ENCODE results near the gene ZNF143.
"Not testable (repeated sequence)": the region's sequence is repeated elsewhere in the genome, so short reads cannot be mapped to it uniquely, and the experiment has no call there.

The ZNF143 gene

GRCh38 chr11:9533736-9534473 is 73.1 kb downstream of the ZNF143 start:
- H3K27ac ChIP-seq, result no peak overlapping the region
- no peak for DNase-seq (ENCODE audit: low read depth, low spot score)

GRCh38 chr11:9535189-9535781 is 74.5 kb downstream of the ZNF143 start:
- H3K27ac ChIP-seq, result peak overlapping the region; percentile 56
- peak; percentile 63 for DNase-seq (ENCODE audit: low read depth, low spot score)

- no peak for DNase-seq (ENCODE audit: low read depth, low spot score)
- H3K27ac ChIP-seq, result no peak overlapping the region
These were observed 77.7 kb downstream of the ZNF143 start for GRCh38 chr11:9538548-9538947.

- DNase-seq (ENCODE audit: low read depth, low spot score); H3K27ac ChIP-seq: not testable (repeated sequence)
These were observed 88.4 kb downstream of the ZNF143 start for GRCh38 chr11:9549216-9549615.

GRCh38 chr11:9550191-9550628 is 89.4 kb downstream of the ZNF143 start:
- DNase-seq (ENCODE audit: low read depth, low spot score), result no peak
- H3K27ac ChIP-seq, result no peak overlapping the region

GRCh38 chr11:9561279-9561982 is 100.6 kb downstream of the ZNF143 start:
- H3K27ac ChIP-seq, result no peak overlapping the region
- DNase-seq (ENCODE audit: low read depth, low spot score), result no peak

- DNase-seq (ENCODE audit: low read depth, low spot score), result no peak
- H3K27ac ChIP-seq, result no peak overlapping the region
These were observed 101.9 kb downstream of the ZNF143 start for GRCh38 chr11:9562716-9563115.

- no peak overlapping the region for H3K27ac ChIP-seq
- DNase-seq (ENCODE audit: low read depth, low spot score), result no peak
These were observed 102.5 kb downstream of the ZNF143 start for GRCh38 chr11:9563196-9563730.

- DNase-seq (ENCODE audit: low read depth, low spot score), result peak; percentile 100
- H3K27ac ChIP-seq, result peak overlapping the region; percentile 97
These were observed 105.2 kb downstream of the ZNF143 start for GRCh38 chr11:9565822-9566560.

GRCh38 chr11:9566561-9567063 is 105.8 kb downstream of the ZNF143 start:
- peak overlapping the region; percentile 97 for H3K27ac ChIP-seq
- DNase-seq (ENCODE audit: low read depth, low spot score), result no peak

GRCh38 chr11:9567401-9567800 is 106.6 kb downstream of the ZNF143 start:
- no peak for DNase-seq (ENCODE audit: low read depth, low spot score)
- peak overlapping the region; percentile 97 for H3K27ac ChIP-seq

GRCh38 chr11:9568161-9568853 is 107.5 kb downstream of the ZNF143 start:
- H3K27ac ChIP-seq, result peak overlapping the region; percentile 97
- no peak for DNase-seq (ENCODE audit: low read depth, low spot score)

- H3K27ac ChIP-seq, result peak overlapping the region; percentile 97
- peak; percentile 98 for DNase-seq (ENCODE audit: low read depth, low spot score)
These were observed 108.2 kb downstream of the ZNF143 start for GRCh38 chr11:9568854-9569587.

- peak overlapping the region; percentile 97 for H3K27ac ChIP-seq
- DNase-seq (ENCODE audit: low read depth, low spot score), result no peak
These were observed 108.9 kb downstream of the ZNF143 start for GRCh38 chr11:9569588-9570164.

GRCh38 chr11:9570313-9571025 is 109.7 kb downstream of the ZNF143 start:
- DNase-seq (ENCODE audit: low read depth, low spot score), result no peak

GRCh38 chr11:9571071-9571762 is 110.4 kb downstream of the ZNF143 start:
- no peak overlapping the region for H3K27ac ChIP-seq

More at GRCh38 chr11:9570313-9571025, 109.7 kb downstream of the ZNF143 start:
- peak overlapping the region; percentile 97 for H3K27ac ChIP-seq

GRCh38 chr11:9571763-9572115 is 110.9 kb downstream of the ZNF143 start:
- H3K27ac ChIP-seq, result no peak overlapping the region
- DNase-seq (ENCODE audit: low read depth, low spot score), result no peak

More at GRCh38 chr11:9571071-9571762, 110.4 kb downstream of the ZNF143 start:
- no peak for DNase-seq (ENCODE audit: low read depth, low spot score)
